IPS DF 6.9 (cell line): ENCODE data around the gene MBOAT2.
"Not testable (repeated sequence)": the region's sequence is repeated elsewhere in the genome, so short reads cannot be mapped to it uniquely, and the experiment has no call there.

Experiments used
- DNase-seq: peaks from one replicate; pipeline ENCODE4 v3.0.0-alpha.2; 2013; ENCODE audit warnings: low read depth, low spot score
- H3K27ac ChIP-seq: one replicate; pipeline ENCODE4 v1.5.1; 2013; ENCODE audit warnings: low read length, control low read depth
- H3K27me3 ChIP-seq: 2 replicates; pipeline ENCODE4 v1.6.1; 2013; ENCODE audit warnings: mild to moderate bottlenecking, low read length; ENCODE audit not compliant: control insufficient read depth, insufficient read depth
- H3K36me3 ChIP-seq: 2 replicates; pipeline ENCODE4 v1.6.1; 2013; ENCODE audit warnings: low read length; ENCODE audit not compliant: control insufficient read depth, insufficient read depth
- H3K4me1 ChIP-seq: 2 replicates; pipeline ENCODE4 v1.6.1; 2013; ENCODE audit warnings: low read length; ENCODE audit not compliant: control insufficient read depth, insufficient read depth
- H3K4me3 ChIP-seq: 2 replicates; pipeline ENCODE4 v1.5.1; 2013; ENCODE audit warnings: mild to moderate bottlenecking, low read length
- H3K9me3 ChIP-seq: 2 replicates; pipeline ENCODE4 v1.6.1; 2013; ENCODE audit warnings: low read length, inconsistent platforms; ENCODE audit not compliant: control insufficient read depth, insufficient read depth
- WGBS: extraction: QIAGEN DNeasy Blood & Tissue Kit; methylation state at CpG from one replicate; pipeline ENCODE4 v1.1.7; 2013; ENCODE audit warnings: mixed read lengths, missing lambda C conversion rate; ENCODE audit not compliant: insufficient read length, insufficient coverage; 5-methylcytosine and 5-hydroxymethylcytosine counted together

MBOAT2 gene

GRCh38 chr2:8962890-8963289 is 40.6 kb downstream of the MBOAT2 start:
- WGBS, result no CpG with 5 or more reads among the region's 6 CpGs
- no peaks in the 10 kb centered on the region for H3K27me3 ChIP-seq
- no peaks in the 10 kb centered on the region for H3K9me3 ChIP-seq
- no peaks in the 10 kb centered on the region for H3K36me3 ChIP-seq
- H3K4me3 ChIP-seq, result no peak overlapping the region
- no peak overlapping the region for H3K27ac ChIP-seq
- H3K4me1 ChIP-seq, result no peaks in the 10 kb centered on the region
- no peak for DNase-seq

- Histone ChIP-seq H3K4me1 (no peaks in the 10 kb centered on the region), H3K4me3 (no peak overlapping the region), H3K27ac (no peak overlapping the region), H3K9me3 (0 out of 2 replicates have a peak, but pooled peaks cover 1% of the 10 kb centered on the region), H3K27me3 (no peaks in the 10 kb centered on the region), H3K36me3 (no peaks in the 10 kb centered on the region)
- DNase-seq, result no peak
- no CpG with 5 or more reads among the region's 4 CpGs for WGBS
These were observed 45.9 kb downstream of the MBOAT2 start for GRCh38 chr2:8957628-8958027.

GRCh38 chr2:8956774-8957173 is 46.7 kb downstream of the MBOAT2 start:
- Histone ChIP-seq H3K27ac (no peak overlapping the region), H3K27me3 (no peaks in the 10 kb centered on the region), H3K4me3 (no peak overlapping the region), H3K9me3 (0 out of 2 replicates have a peak, but pooled peaks cover 1% of the 10 kb centered on the region), H3K4me1 (no peaks in the 10 kb centered on the region), H3K36me3 (no peaks in the 10 kb centered on the region)
- DNase-seq, result no peak
- no CpG with 5 or more reads among the region's 1 CpG for WGBS

- Histone ChIP-seq H3K4me1 (no peaks in the 10 kb centered on the region), H3K9me3 (0 out of 2 replicates have a peak, but pooled peaks cover 1% of the 10 kb centered on the region), H3K4me3 (no peak overlapping the region), H3K27ac (no peak overlapping the region), H3K36me3 (no peaks in the 10 kb centered on the region), H3K27me3 (no peaks in the 10 kb centered on the region)
- no peak for DNase-seq
- WGBS, result no CpG with 5 or more reads among the region's 3 CpGs
These were observed 48.5 kb downstream of the MBOAT2 start for GRCh38 chr2:8954990-8955389.

GRCh38 chr2:8953525-8953924 is 50.0 kb downstream of the MBOAT2 start:
- Histone ChIP-seq H3K4me1 (no peaks in the 10 kb centered on the region), H3K36me3 (no peaks in the 10 kb centered on the region), H3K9me3 (0 out of 2 replicates have a peak, but pooled peaks cover 1% of the 10 kb centered on the region), H3K27ac (no peak overlapping the region), H3K4me3 (no peak overlapping the region), H3K27me3 (no peaks in the 10 kb centered on the region)
- no peak for DNase-seq
- WGBS, result no CpG with 5 or more reads among the region's 1 CpG

GRCh38 chr2:8939486-8940114 is 63.9 kb downstream of the MBOAT2 start:
- no peak for DNase-seq
- WGBS, result no CpG with 5 or more reads among the region's 8 CpGs
- Histone ChIP-seq H3K36me3 (peaks cover 3% of the 10 kb centered on the region), H3K27me3 (no peaks in the 10 kb centered on the region), H3K4me1 (no peaks in the 10 kb centered on the region), H3K4me3 (no peak overlapping the region), H3K9me3 (no peaks in the 10 kb centered on the region), H3K27ac (no peak overlapping the region)

- no peak for DNase-seq
- H3K4me3 ChIP-seq, result no peak overlapping the region
- no peaks in the 10 kb centered on the region for H3K9me3 ChIP-seq
- WGBS, result no CpG with 5 or more reads among the region's 19 CpGs
- no peaks in the 10 kb centered on the region for H3K27me3 ChIP-seq
- H3K4me1 ChIP-seq, result no peaks in the 10 kb centered on the region
- H3K36me3 ChIP-seq, result peaks cover 3% of the 10 kb centered on the region
- H3K27ac ChIP-seq, result no peak overlapping the region
These were observed 65.1 kb downstream of the MBOAT2 start for GRCh38 chr2:8938384-8938783.

- H3K4me1 ChIP-seq, result no peaks in the 10 kb centered on the region
- H3K9me3 ChIP-seq, result no peaks in the 10 kb centered on the region
- H3K27me3 ChIP-seq, result no peaks in the 10 kb centered on the region
- WGBS, result no CpG with 5 or more reads among the region's 3 CpGs
- H3K27ac ChIP-seq, result no peak overlapping the region
- no peak overlapping the region for H3K4me3 ChIP-seq
- no peak for DNase-seq
- peaks cover 3% of the 10 kb centered on the region for H3K36me3 ChIP-seq
These were observed 67.5 kb downstream of the MBOAT2 start for GRCh38 chr2:8935982-8936381.

GRCh38 chr2:8934338-8934737 is 69.1 kb downstream of the MBOAT2 start:
- Histone ChIP-seq H3K4me3 (no peak overlapping the region), H3K27me3 (no peaks in the 10 kb centered on the region), H3K4me1 (no peaks in the 10 kb centered on the region), H3K36me3 (peaks cover 3% of the 10 kb centered on the region), H3K27ac (no peak overlapping the region), H3K9me3 (no peaks in the 10 kb centered on the region)
- no peak for DNase-seq

GRCh38 chr2:8932702-8933101 is 70.8 kb downstream of the MBOAT2 start:
- WGBS, result no CpG with 5 or more reads among the region's 2 CpGs
- no peaks in the 10 kb centered on the region for H3K4me1 ChIP-seq
- no peaks in the 10 kb centered on the region for H3K27me3 ChIP-seq
- H3K36me3 ChIP-seq, result no peaks in the 10 kb centered on the region
- H3K9me3 ChIP-seq, result no peaks in the 10 kb centered on the region
- no peak overlapping the region for H3K4me3 ChIP-seq
- no peak for DNase-seq
- H3K27ac ChIP-seq, result no peak overlapping the region

GRCh38 chr2:8930185-8930584 is 73.3 kb downstream of the MBOAT2 start:
- H3K27ac ChIP-seq, H3K27me3 ChIP-seq, H3K4me1 ChIP-seq, H3K36me3 ChIP-seq, H3K9me3 ChIP-seq, DNase-seq, H3K4me3 ChIP-seq: not testable (repeated sequence)
- WGBS, result no CpG with 5 or more reads among the region's 5 CpGs
